Cerebellar nuclear complex (tissue), 1 donor: ENCODE measurements around the gene PNMT.

Experiments
- DNase-seq, 2 experiments: peaks; one replicate each; lab custom pipeline; 2025; lab: John Stamatoyannopoulos, UW

Gene PNMT

GRCh38 chr17:39667945-39668924, at the start of gene PNMT:
TSS of gene PNMT (plus strand) at chr17:39668453. CDS start at chr17:39668476, 23 bp downstream.
- DNase-seq, result no peak

- no peak for DNase-seq
These were observed 49.1 kb upstream of the PNMT start for GRCh38 chr17:39618956-39619785.

GRCh38 chr17:39619786-39620101, 48.5 kb upstream of the PNMT start:
- no peak for DNase-seq

GRCh38 chr17:39621523-39622379, 46.5 kb upstream of the PNMT start:
- peak in 1 of 2 experiments; percentile 69 for DNase-seq

- no peak for DNase-seq
These were observed 45.8 kb upstream of the PNMT start for GRCh38 chr17:39622380-39623006.

GRCh38 chr17:39623356-39623950, 44.8 kb upstream of the PNMT start:
- DNase-seq, result peak in 1 of 2 experiments; percentile 59

- no peak for DNase-seq
These were observed 43.9 kb upstream of the PNMT start for GRCh38 chr17:39624313-39624712.

GRCh38 chr17:39625198-39625785, 43.0 kb upstream of the PNMT start:
- DNase-seq, result no peak

- DNase-seq, result no peak
These were observed 41.8 kb upstream of the PNMT start, which contains the start of gene PPP1R1B for GRCh38 chr17:39626171-39627046. TSS of gene PPP1R1B (plus strand) at chr17:39626952. CDS start at chr17:39627393, 441 bp downstream.

GRCh38 chr17:39627047-39627711, 41.1 kb upstream of the PNMT start:
- DNase-seq, result no peak

- no peak for DNase-seq
These were observed 40.3 kb upstream of the PNMT start for GRCh38 chr17:39627712-39628516.

- no peak for DNase-seq
These were observed 39.4 kb upstream of the PNMT start for GRCh38 chr17:39628655-39629493.

- DNase-seq, result no peak
These were observed 38.8 kb upstream of the PNMT start for GRCh38 chr17:39629494-39629880.

- DNase-seq, result no peak
These were observed 38.4 kb upstream of the PNMT start for GRCh38 chr17:39629898-39630297.

- no peak for DNase-seq
These were observed 36.9 kb upstream of the PNMT start for GRCh38 chr17:39631403-39631802.

- DNase-seq, result no peak
These were observed 35.9 kb upstream of the PNMT start for GRCh38 chr17:39632153-39632941.
